Vein endothelial cell (primary cell): ENCODE data around the gene CIDEB. TPM values are rescaled to one million over a fixed set of nuclear protein-coding genes. Genes with fewer than 3 reads are reported as not detected.

ENCODE experiments used
- small RNA-seq: library from RNA; depleted of rRNA; stranded (forward); fragments of <200 nt; gene quantifications from one replicate; pipeline ENCODE3, GENCODE V24; 2012
- total RNA-seq: library from RNA; depleted of rRNA; stranded (reverse); fragments of >200 nt; gene quantifications from 2 replicates; pipeline ENCODE4 v1.2.3, GENCODE V29; 2012

CIDEB gene, protein sequence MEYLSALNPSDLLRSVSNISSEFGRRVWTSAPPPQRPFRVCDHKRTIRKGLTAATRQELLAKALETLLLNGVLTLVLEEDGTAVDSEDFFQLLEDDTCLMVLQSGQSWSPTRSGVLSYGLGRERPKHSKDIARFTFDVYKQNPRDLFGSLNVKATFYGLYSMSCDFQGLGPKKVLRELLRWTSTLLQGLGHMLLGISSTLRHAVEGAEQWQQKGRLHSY
- total RNA-seq, result 1.6 and 3.0 TPM in 2 replicates

DNA sequence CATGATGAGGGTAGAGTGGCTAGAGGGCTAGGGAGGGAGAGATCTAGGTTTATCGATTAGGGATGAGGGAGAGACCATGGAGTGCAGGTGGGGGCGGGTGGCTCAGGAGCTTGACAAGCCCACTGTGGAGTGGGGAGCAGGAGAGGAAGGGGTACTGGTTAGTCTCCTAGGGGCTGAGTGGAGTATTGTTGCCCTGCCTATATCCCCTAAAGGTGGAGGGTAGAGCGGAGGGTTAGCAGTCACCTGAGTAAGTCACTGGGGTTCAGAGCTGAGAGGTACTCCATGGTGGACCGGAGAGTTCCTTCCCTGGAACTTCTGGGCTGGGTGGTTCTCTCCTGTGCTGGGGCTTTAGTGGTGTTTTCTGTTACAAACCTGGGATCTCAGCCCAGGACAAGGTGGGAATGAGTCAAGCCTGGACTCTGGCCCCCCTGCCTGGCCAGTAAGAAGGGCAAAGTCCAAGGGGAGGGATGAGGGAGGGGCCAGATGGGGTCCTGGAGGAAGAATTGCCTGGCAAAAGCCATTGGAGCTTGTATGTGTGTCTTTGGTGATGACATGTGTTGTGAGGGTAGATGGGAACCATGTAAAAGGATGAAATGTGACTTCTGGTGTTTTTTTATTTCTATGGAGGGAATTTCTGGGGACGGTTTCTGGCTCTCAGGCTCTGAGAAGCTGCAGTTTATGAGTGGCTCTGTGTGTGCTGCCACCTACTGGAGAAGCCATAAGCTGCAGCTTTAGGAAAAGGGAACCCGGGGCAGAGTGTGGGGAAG, at the start of gene CIDEB:
Gene CIDEB, minus strand, starts transcription at position 403 of the 767 bp plus-strand sequence. Its CDS starts 119 bp downstream, at position 284.

DNA sequence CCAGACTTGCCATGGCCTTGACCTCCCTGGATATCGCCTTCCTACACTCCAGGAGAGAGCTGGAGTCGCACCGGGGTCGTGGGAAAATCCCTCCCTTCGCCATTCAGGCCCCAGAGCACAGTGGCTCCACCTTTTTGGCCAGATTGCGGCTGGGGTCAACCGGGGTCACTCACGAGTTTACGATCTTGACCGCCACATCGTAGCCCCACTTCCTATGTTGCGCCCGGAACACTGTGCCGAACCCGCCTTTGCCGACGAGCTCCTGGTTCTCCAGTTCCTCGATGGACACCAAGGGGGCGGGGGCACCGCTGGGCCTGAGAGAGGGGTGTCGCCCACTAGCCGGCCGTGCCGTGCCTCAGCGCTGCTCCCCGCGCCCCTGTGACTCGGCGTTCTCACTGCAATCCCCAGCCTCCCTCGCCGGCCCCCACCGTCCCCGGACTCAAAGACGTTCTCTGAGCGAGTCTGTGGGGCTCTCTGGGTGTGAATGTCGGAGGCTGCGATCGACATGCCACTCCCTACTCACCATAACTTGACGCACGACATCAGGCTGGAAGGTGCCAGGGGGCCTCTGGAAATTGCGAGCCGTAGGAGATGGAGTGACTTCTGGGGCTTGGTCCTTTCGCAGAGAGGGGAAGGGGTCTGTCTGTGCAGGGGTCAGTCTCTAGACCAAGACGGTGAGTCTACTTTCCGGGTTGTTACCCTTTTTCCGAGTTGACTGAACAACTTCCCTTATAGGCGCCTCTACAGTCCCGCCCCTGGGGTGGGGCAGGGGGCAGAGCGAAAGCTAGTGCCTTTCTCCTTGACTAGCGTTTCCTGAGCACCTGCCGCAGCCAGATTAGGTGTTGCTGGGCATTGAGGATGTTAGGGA, 31.7 kb upstream of the CIDEB start, which contains the start of gene RIPK3:
Gene RIPK3, minus strand, starts transcription at position 708 of the 868 bp plus-strand sequence. Its CDS starts 165 bp downstream, at position 543.

DNA sequence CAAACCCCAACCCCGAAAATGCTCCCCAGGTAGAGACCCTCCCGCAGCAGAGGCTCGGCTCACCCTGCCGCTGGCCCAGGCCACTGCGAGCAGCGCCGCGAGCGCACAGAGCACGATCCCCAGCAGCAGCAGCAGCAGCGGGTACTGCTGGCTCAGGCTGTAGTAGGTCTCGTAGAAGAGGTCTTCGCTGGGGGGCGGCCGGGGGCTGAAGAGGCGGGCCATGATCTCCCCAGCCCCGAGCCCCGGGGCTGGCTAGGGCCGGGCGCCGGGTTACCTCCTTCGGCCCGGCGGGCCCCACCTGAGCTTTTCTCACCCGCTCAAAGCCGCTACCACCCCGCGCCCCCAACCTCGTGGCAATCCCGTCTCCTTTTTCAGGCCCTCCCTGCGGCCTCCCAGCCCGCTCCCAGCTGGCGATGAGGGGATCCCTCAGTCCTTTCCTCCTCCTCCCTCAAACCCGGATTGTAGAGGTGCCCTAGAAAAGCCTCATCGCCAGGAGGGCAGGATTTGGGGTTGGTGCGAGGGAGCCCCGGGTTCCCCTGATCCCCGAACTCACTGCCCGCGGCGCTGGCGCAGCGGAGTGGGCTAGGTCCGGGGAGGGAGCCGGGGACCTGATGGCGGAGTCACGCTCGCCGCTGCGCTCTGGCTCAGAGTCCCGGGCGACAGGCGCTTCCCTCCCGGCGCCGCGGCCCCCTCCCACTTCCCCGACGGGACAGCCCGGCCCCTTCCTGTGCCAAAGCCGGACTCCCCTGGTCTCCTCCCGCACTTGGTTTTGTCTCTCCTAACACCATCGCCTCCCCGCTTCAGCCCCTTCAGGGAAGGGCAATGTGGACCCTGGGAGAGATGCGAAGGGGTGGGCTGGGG, 26.9 kb upstream of the CIDEB start, which contains the start of gene ADCY4:
Gene ADCY4, minus strand, starts transcription at position 641 of the 861 bp plus-strand sequence. Its CDS starts 419 bp downstream, at position 222.

DNA sequence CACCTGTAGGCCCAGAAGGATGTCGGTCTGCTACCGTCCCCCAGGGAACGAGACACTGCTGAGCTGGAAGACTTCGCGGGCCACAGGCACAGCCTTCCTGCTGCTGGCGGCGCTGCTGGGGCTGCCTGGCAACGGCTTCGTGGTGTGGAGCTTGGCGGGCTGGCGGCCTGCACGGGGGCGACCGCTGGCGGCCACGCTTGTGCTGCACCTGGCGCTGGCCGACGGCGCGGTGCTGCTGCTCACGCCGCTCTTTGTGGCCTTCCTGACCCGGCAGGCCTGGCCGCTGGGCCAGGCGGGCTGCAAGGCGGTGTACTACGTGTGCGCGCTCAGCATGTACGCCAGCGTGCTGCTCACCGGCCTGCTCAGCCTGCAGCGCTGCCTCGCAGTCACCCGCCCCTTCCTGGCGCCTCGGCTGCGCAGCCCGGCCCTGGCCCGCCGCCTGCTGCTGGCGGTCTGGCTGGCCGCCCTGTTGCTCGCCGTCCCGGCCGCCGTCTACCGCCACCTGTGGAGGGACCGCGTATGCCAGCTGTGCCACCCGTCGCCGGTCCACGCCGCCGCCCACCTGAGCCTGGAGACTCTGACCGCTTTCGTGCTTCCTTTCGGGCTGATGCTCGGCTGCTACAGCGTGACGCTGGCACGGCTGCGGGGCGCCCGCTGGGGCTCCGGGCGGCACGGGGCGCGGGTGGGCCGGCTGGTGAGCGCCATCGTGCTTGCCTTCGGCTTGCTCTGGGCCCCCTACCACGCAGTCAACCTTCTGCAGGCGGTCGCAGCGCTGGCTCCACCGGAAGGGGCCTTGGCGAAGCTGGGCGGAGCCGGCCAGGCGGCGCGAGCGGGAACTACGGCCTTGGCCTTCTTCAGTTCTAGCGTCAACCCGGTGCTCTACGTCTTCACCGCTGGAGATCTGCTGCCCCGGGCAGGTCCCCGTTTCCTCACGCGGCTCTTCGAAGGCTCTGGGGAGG, 3.1 kb upstream of the CIDEB start, which contains the start of gene LTB4R:
Gene LTB4R, plus strand, starts transcription at position 857 of the 959 bp plus-strand sequence. CDS start 4,150 bp downstream, outside the sequence.

DNA sequence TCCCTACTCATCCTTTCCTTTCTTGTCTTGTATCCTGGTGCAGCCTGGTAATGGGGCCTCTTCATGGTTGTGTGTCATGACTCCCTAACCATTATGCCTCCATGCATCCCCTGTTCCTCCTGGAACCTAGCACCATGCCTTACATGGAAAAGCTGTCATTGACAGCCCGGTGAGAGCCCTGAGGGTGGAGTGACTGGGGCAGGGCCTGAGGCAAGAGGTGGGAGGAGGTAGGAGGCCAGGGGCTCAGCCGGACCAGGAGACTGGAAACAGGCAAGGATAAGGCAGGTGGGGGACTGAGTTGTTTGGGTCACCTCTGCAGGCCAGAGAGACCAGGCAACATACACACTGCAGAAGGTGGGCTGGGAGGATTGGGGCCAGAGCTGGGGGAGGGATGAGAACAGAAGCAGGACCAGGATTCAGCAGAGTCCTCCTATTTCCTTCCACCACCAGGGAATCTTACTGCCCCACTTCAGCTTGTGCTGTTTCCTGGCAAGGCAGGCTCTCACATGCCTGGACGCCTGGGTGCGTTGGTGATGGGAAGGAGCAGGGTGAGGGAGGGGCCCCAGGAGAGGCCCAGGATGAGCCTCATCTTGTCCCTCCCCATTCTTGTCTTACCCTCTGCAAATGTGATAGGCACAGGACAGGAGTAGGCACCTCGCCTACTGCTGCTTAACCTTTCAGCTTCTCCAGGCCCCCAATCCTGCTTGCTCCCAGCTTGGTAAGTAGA, 1.9 kb upstream of the CIDEB start, which contains the start of gene LTB4R2:
Gene LTB4R2, plus strand, starts transcription at position 603 of the 727 bp plus-strand sequence. CDS start 525 bp downstream, outside the sequence.

DNA sequence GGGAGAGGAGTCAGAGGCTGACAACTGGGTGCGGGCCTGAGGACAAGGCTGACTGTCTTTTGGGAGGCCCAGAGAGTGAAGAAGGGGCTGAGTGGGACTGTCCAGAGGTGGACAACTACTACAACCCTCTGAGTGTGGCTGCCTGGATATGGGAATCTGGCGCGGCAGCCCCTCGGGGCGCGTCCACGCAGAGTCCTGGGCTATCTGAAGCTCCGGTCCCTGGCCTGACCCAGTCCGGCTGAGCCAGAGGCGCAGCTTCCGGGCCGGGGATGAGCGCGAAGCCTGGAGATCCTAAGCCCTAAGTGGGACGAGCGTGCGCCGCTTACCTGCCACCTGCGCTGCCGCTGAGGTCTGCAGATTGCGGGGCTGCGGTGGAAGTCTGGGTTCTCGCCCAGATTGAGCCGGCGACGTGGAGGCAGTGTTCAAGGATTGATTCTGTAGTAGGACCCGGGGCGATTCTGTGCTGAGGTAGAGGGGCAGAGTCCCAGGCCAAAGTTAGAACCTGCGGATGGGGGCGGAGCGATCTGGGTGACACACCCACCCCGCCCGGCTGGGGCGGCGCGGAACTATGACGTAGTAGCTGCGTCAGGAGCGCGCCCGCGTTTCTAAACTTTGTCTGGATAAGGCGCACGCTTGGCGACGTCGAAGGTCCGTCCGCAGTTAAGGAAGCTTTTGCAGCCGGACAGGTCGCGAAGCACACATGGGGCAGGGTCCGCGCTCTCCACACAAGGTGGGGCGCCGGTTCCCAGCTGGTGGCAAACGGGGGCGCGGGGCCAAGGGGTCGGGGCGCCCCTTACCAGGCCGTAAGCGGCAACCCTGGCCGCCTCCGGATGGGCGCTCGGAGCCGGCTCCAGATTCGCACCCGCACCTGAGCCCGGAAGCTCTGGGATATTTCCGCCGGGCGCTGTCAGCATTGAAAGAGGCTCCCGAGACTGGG, 8.3 kb downstream of the CIDEB start, which contains the start of the genes DHRS1 and NOP9:
Gene DHRS1, minus strand, starts transcription at position 526 of the 937 bp plus-strand sequence. CDS start 674 bp downstream, outside the sequence.
Gene NOP9, plus strand, starts transcription at position 596 of the 937 bp plus-strand sequence. Its CDS starts 105 bp downstream, at position 701.

DNA sequence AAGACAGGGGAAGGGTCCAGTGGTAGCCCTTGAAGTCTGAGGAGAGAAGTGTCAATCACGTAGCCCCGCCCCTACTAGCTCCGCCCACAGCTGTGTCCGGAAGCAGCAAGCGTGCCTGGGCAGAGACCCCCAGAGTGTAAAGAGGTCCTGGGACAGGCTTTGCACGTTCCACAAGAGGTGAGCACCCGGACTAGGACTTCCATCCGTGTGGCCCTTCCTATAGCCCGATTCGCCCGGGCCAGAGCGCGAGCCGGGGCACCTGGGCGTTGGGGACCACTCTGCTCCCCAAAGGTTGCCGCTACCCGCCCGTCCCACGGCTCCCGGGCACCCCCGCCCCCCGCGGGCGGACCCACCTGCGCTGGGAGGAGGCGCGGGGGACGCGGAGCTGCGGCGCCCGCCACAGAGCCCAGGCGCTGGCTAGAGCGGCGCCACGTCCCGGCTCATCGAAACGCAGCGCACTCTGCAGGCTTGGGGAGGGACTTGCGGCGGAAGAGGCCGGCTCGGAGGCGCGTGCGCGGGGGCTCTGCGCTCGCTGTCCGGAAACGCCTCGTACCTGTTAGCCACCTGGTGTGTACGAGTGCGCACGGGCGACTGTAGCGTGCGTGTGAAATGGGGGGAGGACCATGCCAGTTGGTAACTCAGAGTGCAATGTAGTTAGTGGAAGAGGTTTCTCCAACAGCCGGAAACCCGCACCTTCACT, 36.5 kb downstream of the CIDEB start, which contains the start of gene RABGGTA:
Gene RABGGTA, minus strand, starts transcription at position 464 of the 700 bp plus-strand sequence. CDS start 482 bp downstream, outside the sequence.

DNA sequence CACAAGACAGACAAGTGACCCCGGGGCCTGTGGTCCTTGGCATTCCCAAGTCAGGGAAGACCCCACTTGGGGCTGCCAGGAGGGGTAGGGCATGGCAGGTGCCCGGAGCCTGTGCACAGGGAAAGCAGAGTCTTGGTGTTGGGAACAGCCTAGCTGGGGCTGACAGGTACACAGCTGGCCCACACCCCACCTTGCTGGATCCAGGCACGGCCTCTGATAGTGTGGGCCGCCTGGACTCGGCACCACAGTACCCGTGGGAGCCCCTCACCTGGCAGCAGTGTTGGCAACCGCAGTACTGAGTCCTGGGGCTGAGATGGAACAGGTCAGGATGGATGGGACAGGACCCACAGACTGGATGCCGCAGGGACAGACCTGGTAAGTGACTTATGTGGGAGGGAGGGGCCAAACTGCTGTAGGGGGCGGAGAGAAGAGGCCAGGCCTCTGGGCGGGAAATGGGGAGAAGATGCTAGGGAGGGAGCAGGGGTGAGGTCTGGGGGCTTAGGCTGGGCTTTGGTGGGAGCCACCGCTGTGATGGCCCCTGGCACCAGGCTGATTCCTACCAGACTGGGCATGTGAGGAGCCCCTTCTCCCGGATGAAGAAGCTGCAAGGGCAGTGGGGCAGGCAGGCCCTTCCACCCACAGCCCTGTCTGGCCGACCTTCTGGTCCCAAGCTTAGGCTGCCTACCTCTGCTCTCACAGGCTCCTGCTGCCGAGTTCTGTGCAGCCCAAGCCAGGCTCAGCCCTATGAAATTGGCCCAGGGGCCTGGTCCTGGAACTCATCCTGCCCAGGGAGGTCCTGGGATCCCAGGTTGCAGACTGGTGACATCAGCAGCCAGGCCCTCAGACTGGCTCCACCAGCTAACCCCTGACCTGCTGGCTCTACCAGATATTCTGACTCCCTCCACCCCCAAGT, 44.7 kb downstream of the CIDEB start, which contains the start of gene TGM1:
Gene TGM1, minus strand, starts transcription at position 357 of the 913 bp plus-strand sequence. CDS start 825 bp downstream, outside the sequence.

Small RNA genes lying within 50 kb of the gene (small RNA-seq; reads per million reads assigned to genes)
- not detected for gene RF00026

Other genes with a start within 250 kb of the CIDEB start
- not detected in 2 replicates for gene CPNE6, start 236.4 kb downstream of the CIDEB start, total RNA-seq
- gene PCK2, start 213.7 kb downstream of the CIDEB start, total RNA-seq, result 3.0 and 8.5 TPM in 2 replicates
- 47.0 and 51.9 TPM in 2 replicates for gene DCAF11, start 193.2 kb downstream of the CIDEB start, total RNA-seq
- gene NRL, start 193.0 kb downstream of the CIDEB start, total RNA-seq, result 0.98 and 1.1 TPM in 2 replicates
- 0.65 TPM in 1 of 2 replicates, not detected in the other for gene FITM1, start 177.3 kb downstream of the CIDEB start, total RNA-seq
- gene PSME1, start 171.8 kb downstream of the CIDEB start, total RNA-seq, result 68.6 and 101 TPM in 2 replicates
- gene EMC9, start 166.4 kb downstream of the CIDEB start, total RNA-seq, result 8.5 and 16.3 TPM in 2 replicates
- gene PSME2, start 161.4 kb downstream of the CIDEB start, total RNA-seq, result 54.7 and 62.1 TPM in 2 replicates
- gene RNF31, start 160.5 kb downstream of the CIDEB start, total RNA-seq, result 48.3 and 60.3 TPM in 2 replicates
- gene IRF9, start 146.7 kb downstream of the CIDEB start, total RNA-seq, result 31.0 and 35.6 TPM in 2 replicates
- gene REC8, start 135.9 kb downstream of the CIDEB start, total RNA-seq, result 1.3 and 4.1 TPM in 2 replicates
- gene IPO4, start 119.2 kb downstream of the CIDEB start, total RNA-seq, result 51.3 and 58.8 TPM in 2 replicates
- 53.6 and 62.3 TPM in 2 replicates for gene TM9SF1, start 112.5 kb downstream of the CIDEB start, total RNA-seq
- gene TSSK4, start 102.3 kb downstream of the CIDEB start, total RNA-seq, result 0.10 TPM in 1 of 2 replicates, not detected in the other
- gene CHMP4A, start 94.5 kb downstream of the CIDEB start, total RNA-seq, result 25.6 and 33.3 TPM in 2 replicates
- gene MDP1, start 91.9 kb downstream of the CIDEB start, total RNA-seq, result 9.1 TPM in 2 replicates
- gene NEDD8, start 75.6 kb downstream of the CIDEB start, total RNA-seq, result 128 and 131 TPM in 2 replicates
- gene GMPR2, start 75.0 kb downstream of the CIDEB start, total RNA-seq, result 67.4 and 69.9 TPM in 2 replicates
- gene TINF2, start 65.4 kb downstream of the CIDEB start, total RNA-seq, result 55.5 and 59.4 TPM in 2 replicates
- 0.98 and 1.8 TPM in 2 replicates for gene TGM1, start 44.8 kb downstream of the CIDEB start, total RNA-seq
- 35.1 and 45.1 TPM in 2 replicates for gene RABGGTA, start 36.4 kb downstream of the CIDEB start, total RNA-seq
- 12.4 and 21.6 TPM in 2 replicates for gene DHRS1, start 8.2 kb downstream of the CIDEB start, total RNA-seq
- gene NOP9, start 8.1 kb downstream of the CIDEB start, total RNA-seq, result 32.3 and 34.9 TPM in 2 replicates
- 6.5 and 10.6 TPM in 2 replicates for gene LTB4R2, start 2.2 kb upstream of the CIDEB start, total RNA-seq
- gene LTB4R, start 3.5 kb upstream of the CIDEB start, total RNA-seq, result 2.9 and 3.2 TPM in 2 replicates
- 55.1 and 90.2 TPM in 2 replicates for gene ADCY4, start 27.1 kb upstream of the CIDEB start, total RNA-seq
- gene RIPK3, start 32.0 kb upstream of the CIDEB start, total RNA-seq, result 4.2 and 4.9 TPM in 2 replicates
- gene NFATC4, start 60.2 kb upstream of the CIDEB start, total RNA-seq, result 11.4 and 20.0 TPM in 2 replicates
- 14.6 and 28.7 TPM in 2 replicates for gene NYNRIN, start 91.0 kb upstream of the CIDEB start, total RNA-seq
- gene CBLN3, start 121.7 kb upstream of the CIDEB start, total RNA-seq, result 1.2 and 1.3 TPM in 2 replicates
- 46.6 and 61.7 TPM in 2 replicates for gene KHNYN, start 122.0 kb upstream of the CIDEB start, total RNA-seq
- gene SDR39U1, start 134.8 kb upstream of the CIDEB start, total RNA-seq, result 15.0 and 15.8 TPM in 2 replicates
- not detected in 2 replicates for gene CMA1, start 200.3 kb upstream of the CIDEB start, total RNA-seq